ENCODE measurements around the gene PLCB3. TPM values are rescaled to one million over a fixed set of nuclear protein-coding genes. Genes with fewer than 3 reads are reported as not detected.
A peak's percentile ranks its signal among the peaks of the same experiment; 100 is the strongest.
"Not testable (repeated sequence)": the region's sequence is repeated elsewhere in the genome, so short reads cannot be mapped to it uniquely, and the experiment has no call there.

Gene PLCB3
- total RNA-seq, 2 donors from 2014 or later = 13.9 to 16.4 TPM

DNA sequence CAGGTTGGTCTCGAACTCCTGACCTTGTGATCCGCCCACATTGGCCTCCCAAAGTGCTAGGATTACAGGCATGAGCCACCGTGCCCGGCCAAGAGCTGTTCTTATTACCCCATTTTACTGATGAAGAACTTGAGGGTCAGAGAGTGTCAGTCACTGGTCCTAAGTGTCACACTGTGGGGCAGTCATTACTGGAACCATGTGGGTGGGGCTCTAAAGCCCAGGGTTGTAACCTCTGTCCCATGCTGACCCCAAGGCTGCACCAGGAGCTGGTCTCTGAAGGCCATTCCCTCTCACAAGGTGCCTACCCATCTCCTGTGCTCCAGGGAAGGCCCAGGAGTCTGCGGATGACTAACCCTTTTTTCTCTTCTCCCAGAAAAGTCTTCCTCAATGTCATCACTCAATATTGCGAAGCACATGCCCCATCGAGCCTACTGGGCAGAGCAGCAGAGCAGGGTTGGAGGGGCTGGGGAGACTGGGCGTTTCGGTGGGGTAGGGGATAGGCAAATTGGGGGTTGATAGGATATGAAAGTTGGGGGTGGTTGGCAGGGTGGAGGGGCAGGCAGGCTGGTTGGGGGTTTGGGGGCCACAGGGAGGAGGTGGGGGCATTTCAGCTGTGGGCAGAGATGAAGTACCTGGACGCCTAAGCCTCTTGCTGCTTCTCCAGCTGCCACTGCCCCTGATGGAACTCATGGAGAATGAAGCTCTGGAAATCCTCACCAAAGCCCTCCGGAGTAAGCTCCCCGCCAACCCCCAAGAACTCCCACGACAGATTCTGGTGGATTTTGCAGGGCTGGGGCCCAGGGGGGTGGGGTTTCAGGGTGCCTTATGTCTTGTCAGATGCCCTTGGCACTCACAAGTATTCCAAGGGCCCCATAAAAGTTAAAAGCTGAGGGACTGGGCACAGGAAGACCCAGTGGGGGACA is 52.0 kb downstream of the PLCB3 start:
- H3K27ac Mint-ChIP-seq = no peak overlapping the region
- H3K4me1 Mint-ChIP-seq (ENCODE audit: low read depth in 2 of 2) = peaks cover 27 to 35% of the 10 kb centered on the region in 2 donors
- ATAC-seq = no peak
- H3K9me3 Mint-ChIP-seq = no peaks in the 10 kb centered on the region
- peaks cover 5% of the 10 kb centered on the region for H3K36me3 Mint-ChIP-seq
- no peak overlapping the region for H3K4me3 Mint-ChIP-seq
- DNase-seq (ENCODE audit: low spot score) = no peak
- H3K27me3 Mint-ChIP-seq = peaks cover 10 to 16% of the 10 kb centered on the region in 2 donors

DNA sequence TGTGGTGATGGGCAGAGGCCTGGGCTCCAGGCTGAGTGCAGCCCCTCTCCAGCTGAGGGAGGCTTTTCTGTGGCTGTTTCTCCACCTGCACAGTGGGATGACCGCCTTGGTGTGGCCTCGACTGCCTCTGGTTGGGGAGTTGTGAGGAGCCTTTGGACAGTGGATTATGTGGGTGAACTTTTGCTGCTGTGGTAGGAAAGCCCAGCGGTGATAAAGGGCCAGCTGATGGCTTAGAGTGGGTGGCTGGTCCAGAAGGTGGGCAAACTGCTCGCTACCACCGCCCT is 52.6 kb downstream of the PLCB3 start:
- DNase-seq (ENCODE audit: low spot score) (no peak), ATAC-seq (no peak)
- Mint-ChIP-seq H3K4me3 (peak overlapping the region; percentile 96), H3K9me3 (no peaks in the 10 kb centered on the region), H3K4me1 (ENCODE audit: low read depth in 2 of 2) (peaks cover 27 to 35% of the 10 kb centered on the region in 2 donors), H3K36me3 (peaks cover 5% of the 10 kb centered on the region), H3K27me3 (peaks cover 10 to 15% of the 10 kb centered on the region in 2 donors), H3K27ac (peak overlapping the region; percentile 88 to 93)

DNA sequence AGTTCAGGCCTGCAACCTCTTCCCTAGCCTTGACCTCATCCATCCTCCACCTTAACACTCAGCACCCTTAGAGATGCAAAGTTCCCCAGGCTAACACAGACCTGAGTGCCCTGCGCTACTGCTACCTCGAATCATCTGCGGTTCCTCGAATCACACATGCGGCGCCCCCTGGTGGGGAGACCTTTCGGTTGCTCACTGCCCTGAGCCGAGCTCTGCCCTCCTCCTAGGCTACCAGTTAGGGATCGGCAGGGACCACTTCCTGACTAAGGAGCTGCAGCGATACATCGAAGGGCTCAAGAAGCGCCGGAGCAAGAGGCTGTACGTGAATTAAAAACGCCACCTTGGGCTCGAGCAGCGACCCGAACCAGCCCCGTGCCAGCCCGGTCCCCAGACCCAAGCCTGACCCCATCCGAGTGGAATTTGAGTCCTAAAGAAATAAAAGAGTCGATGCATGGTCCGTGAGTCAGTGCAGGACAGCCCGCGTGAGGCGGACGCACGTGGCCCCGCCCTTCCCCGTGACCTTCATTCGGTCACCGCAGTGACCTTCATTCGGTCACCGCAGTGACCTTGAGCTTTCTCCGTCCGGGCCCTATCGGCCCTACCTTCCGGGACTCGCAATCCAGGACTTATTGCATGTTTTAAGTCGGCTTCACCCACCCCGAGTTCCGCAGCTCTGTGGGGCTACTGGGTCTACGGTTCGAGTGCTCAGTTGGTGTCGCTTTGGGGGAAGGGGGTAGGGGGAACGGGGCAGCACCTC is 53.2 kb downstream of the PLCB3 start:
- DNase-seq (ENCODE audit: low spot score) (peak; percentile 92), ATAC-seq (peak; percentile 46 to 52)
- Mint-ChIP-seq H3K4me3 (peak overlapping the region; percentile 96), H3K4me1 (ENCODE audit: low read depth in 2 of 2) (peaks cover 27 to 35% of the 10 kb centered on the region in 2 donors), H3K9me3 (no peaks in the 10 kb centered on the region), H3K36me3 (peaks cover 5% of the 10 kb centered on the region), H3K27ac (peak overlapping the region; percentile 88 to 93), H3K27me3 (peaks cover 10 to 14% of the 10 kb centered on the region in 2 donors)

DNA sequence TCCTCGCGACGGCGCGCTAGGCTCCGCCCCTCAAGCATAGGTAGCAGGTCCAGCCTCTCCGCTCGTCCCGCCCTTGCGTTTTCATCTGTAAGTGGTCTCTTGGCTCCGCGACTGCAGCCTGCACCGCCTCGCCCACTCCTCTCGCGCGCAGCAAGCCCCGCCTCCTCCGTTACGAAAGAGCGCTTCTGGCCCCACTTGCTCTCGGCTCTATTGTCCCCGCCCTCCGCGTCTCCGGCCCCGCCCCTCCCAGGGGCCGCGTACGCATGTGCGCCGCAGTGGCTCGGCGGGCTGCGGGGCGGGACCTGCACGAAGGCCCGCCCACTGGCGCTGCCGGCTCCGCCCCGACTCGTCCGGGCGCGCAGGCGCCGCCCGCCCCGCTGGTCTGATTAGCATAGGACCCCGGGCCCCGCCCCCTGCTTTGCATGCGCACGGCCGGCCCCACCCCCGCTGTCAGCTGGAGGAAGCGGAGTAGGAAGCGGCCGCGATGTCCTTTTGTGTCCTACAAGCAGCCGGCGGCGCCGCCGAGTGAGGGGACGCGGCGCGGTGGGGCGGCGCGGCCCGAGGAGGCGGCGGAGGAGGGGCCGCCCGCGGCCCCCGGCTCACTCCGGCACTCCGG is 53.9 kb downstream of the PLCB3 start, which contains the start of gene ESRRA:
Gene ESRRA, plus strand, starts transcription at position 450 of the 616 bp plus-strand sequence. CDS start 1,656 bp downstream, outside the sequence.
- H3K36me3 Mint-ChIP-seq = peaks cover 5% of the 10 kb centered on the region
- peak within 1 kb of the TSS; percentile 99 for H3K4me3 Mint-ChIP-seq
- ATAC-seq (peak; percentile 89 to 93), DNase-seq (ENCODE audit: low spot score) (peak; percentile 100)
- H3K9me3 Mint-ChIP-seq = no peaks in the 10 kb centered on the region
- H3K27ac Mint-ChIP-seq = peak within 1 kb of the TSS; percentile 88 to 94
- peaks cover 7 to 8% of the 10 kb centered on the region in 2 donors for H3K27me3 Mint-ChIP-seq
- peaks cover 23 to 31% of the 10 kb centered on the region in 2 donors for H3K4me1 Mint-ChIP-seq (ENCODE audit: low read depth in 2 of 2)

DNA sequence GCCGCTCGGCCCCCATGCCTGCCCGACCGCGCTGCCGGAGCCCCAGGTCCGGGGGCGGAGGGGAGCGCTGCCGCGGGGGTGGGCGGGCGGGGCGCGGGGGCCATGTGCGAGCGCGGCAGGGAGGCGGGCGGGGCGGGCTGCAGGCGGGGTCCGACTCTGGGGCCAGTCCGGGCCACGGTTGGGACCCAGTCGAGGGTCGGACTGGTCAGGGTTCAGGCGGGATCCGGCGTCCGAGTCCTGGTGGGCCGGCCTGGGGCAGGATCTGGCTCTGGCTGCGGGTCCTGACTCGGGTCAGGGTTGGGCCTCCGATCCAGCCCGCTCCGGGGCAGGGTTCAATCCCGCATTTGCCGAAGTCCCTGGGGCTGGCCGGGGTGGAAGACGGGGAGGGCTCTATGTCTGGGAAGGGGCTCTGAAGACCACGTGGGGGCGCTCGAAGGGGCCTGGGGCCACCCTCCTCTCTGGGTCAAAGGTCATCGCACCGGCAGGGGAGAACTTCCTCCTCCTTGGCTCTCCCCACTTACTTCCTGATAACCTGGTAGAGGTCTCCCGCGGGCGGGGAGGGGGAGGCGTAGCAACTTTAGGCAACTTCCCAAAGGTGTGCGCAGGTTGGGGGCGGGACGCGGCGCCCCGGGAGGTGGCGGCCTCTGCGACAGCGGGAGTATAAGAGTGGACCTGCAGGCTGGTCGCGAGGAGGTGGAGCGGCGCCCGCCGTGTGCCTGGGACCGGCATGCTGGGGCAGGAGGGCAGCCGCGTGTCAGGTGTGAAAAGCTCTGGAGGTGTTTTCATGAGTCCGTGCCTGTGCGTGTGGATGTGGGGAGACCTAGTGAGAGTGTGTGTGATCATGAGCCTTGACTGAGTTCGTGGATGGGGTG is 54.6 kb downstream of the PLCB3 start:
- peaks cover under 1 to 1% of the 10 kb centered on the region in 2 donors for H3K27me3 Mint-ChIP-seq
- peaks cover 20 to 25% of the 10 kb centered on the region in 2 donors for H3K4me1 Mint-ChIP-seq (ENCODE audit: low read depth in 2 of 2)
- H3K4me3 Mint-ChIP-seq = peak overlapping the region; percentile 99
- H3K36me3 Mint-ChIP-seq = peaks cover 5% of the 10 kb centered on the region
- ATAC-seq = peak; percentile 21 to 33
- H3K9me3 Mint-ChIP-seq = no peaks in the 10 kb centered on the region
- DNase-seq (ENCODE audit: low spot score) = peak; percentile 83
- H3K27ac Mint-ChIP-seq = peak overlapping the region; percentile 84 to 94

DNA sequence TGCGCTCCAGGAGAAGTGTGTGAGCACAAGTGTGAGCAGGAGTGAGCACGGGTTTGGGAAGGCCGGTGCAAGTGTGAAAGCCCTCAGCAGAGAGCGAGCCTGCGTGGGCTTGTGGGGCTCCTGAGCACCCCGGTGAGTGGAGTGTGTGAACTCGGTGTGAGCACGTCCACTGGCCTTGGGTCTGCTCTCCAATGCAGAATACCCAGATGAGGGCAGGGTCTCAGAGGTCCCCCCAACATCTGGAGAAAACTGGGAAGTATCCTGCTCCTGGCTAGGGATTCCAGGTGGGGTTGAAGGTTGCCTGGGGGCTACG is 55.2 kb downstream of the PLCB3 start:
- H3K9me3 Mint-ChIP-seq = no peaks in the 10 kb centered on the region
- peak overlapping the region; percentile 84 to 94 for H3K27ac Mint-ChIP-seq
- ATAC-seq (no peak), DNase-seq (ENCODE audit: low spot score) (no peak)
- peaks cover 19 to 24% of the 10 kb centered on the region in 2 donors for H3K4me1 Mint-ChIP-seq (ENCODE audit: low read depth in 2 of 2)
- no peaks in the 10 kb centered on the region for H3K27me3 Mint-ChIP-seq
- peak overlapping the region; percentile 99 for H3K4me3 Mint-ChIP-seq
- H3K36me3 Mint-ChIP-seq = peaks cover 5% of the 10 kb centered on the region

DNA sequence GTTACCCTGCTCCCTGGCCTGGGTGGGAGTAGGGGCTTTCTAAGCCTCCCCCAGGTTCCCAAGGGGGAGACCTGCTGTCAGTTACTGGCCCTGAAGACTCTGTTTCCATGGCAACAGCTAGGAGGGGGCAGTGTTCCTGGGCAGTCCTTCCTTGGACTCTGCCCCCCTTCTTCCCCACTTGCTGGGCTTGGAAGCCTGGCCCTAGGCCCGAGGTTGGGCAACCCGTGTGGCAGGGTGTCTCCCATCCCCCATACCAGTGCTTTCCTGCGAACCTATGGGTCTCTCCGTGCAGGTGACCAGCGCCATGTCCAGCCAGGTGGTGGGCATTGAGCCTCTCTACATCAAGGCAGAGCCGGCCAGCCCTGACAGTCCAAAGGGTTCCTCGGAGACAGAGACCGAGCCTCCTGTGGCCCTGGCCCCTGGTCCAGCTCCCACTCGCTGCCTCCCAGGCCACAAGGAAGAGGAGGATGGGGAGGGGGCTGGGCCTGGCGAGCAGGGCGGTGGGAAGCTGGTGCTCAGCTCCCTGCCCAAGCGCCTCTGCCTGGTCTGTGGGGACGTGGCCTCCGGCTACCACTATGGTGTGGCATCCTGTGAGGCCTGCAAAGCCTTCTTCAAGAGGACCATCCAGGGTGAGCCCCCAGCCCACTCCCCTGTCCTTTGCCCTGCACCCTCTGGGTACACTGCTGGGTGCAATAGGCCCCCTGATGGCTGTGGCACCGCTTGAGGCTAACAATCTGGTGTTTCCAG is 55.7 kb downstream of the PLCB3 start:
- Mint-ChIP-seq H3K4me3 (peak overlapping the region; percentile 37), H3K9me3 (no peaks in the 10 kb centered on the region), H3K27ac (peak overlapping the region; percentile 85 to 94), H3K27me3 (no peaks in the 10 kb centered on the region), H3K4me1 (ENCODE audit: low read depth in 2 of 2) (peaks cover 19 to 24% of the 10 kb centered on the region in 2 donors), H3K36me3 (peaks cover 5% of the 10 kb centered on the region)
- DNase-seq (ENCODE audit: low spot score) (no peak), ATAC-seq (no peak)

DNA sequence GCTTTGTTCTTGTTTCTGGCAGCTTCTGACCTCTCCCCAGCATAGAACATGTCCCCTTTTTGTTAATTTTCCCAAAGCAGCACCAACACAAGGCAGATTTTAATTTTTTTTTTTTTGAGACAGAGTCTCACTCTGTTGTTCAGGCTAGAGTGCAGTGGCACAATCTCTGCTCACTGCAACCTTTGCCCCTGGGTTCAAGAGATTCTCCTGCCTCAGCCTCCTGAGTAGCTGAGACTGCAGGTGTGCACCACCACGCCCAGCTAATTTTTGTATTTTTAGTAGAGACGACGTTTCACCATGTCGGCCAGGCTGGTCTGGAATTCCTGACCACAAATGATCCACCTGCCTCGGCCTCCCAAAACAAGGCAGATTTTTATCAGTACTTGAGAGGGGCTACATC is 56.5 kb downstream of the PLCB3 start:
- not testable (repeated sequence) for H3K9me3 Mint-ChIP-seq; ATAC-seq; H3K27me3 Mint-ChIP-seq; H3K36me3 Mint-ChIP-seq; DNase-seq (ENCODE audit: low spot score)
- peak overlapping the region; percentile 37 for H3K4me3 Mint-ChIP-seq
- peaks cover 25 to 30% of the 10 kb centered on the region in 2 donors for H3K4me1 Mint-ChIP-seq (ENCODE audit: low read depth in 2 of 2)
- H3K27ac Mint-ChIP-seq = peak overlapping the region in 1 of 2 donors; percentile 85

DNA sequence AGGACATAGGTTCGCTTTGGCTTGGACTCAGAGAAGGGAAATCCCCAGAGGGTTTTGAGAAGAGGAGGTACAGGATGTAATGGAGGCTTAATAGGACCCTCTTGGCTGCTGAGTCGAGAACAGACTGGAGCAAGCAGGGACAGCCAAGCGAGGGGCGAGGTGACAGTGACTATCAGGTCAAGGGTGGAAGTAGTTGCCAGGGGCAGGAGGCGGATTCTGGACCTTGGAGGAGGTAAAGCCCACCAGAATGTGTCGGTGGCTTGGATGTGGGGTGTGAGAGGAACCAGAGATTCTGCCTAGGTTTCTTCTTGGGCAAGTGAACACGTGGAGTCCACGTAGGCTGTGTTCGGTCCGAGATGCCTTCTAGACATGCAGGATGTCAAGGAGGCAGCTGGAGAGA is 61.6 kb downstream of the PLCB3 start:
- H3K27me3 Mint-ChIP-seq = no peaks in the 10 kb centered on the region
- no peaks in the 10 kb centered on the region for H3K36me3 Mint-ChIP-seq
- H3K27ac Mint-ChIP-seq = peak overlapping the region; percentile 26 to 58
- H3K9me3 Mint-ChIP-seq = no peaks in the 10 kb centered on the region
- H3K4me3 Mint-ChIP-seq = peak overlapping the region; percentile 15
- no peak for ATAC-seq
- H3K4me1 Mint-ChIP-seq (ENCODE audit: low read depth in 2 of 2) = peaks cover 28 to 30% of the 10 kb centered on the region in 2 donors
- no peak for DNase-seq (ENCODE audit: low spot score)

DNA sequence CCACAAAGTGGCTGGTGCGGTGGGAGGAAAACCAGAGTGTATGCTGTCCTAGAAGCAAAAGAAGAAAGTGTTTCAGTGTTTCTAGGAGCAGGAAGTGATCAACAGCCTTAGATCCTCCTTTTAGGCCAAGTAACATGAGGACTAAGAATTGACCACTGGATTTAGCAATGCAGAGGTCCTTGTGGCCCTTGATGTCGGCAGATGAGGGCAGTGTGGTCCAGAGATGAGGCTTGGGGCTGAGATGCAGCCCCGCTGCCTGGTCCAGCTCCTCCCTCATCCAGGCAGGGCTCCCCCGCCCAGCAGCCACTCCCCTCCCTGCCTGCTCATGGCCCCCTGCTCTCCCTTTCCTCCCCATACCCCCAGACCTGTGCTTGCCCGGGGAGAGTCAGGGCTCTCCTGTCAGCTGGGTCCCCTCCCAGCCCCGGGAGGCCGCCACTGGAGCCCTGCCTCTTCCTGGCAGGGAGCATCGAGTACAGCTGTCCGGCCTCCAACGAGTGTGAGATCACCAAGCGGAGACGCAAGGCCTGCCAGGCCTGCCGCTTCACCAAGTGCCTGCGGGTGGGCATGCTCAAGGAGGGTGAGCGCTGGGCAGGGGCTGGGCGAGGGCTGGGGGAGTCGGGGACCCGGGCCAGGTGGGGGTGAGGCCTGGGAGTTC is 62.3 kb downstream of the PLCB3 start:
- H3K27ac Mint-ChIP-seq = peak overlapping the region; percentile 26 to 58
- H3K4me1 Mint-ChIP-seq (ENCODE audit: low read depth in 2 of 2) = peaks cover 31 to 34% of the 10 kb centered on the region in 2 donors
- ATAC-seq (no peak), DNase-seq (ENCODE audit: low spot score) (no peak)
- no peaks in the 10 kb centered on the region for H3K9me3 Mint-ChIP-seq
- no peak overlapping the region for H3K4me3 Mint-ChIP-seq
- no peaks in the 10 kb centered on the region for H3K36me3 Mint-ChIP-seq
- H3K27me3 Mint-ChIP-seq = no peaks in the 10 kb centered on the region

DNA sequence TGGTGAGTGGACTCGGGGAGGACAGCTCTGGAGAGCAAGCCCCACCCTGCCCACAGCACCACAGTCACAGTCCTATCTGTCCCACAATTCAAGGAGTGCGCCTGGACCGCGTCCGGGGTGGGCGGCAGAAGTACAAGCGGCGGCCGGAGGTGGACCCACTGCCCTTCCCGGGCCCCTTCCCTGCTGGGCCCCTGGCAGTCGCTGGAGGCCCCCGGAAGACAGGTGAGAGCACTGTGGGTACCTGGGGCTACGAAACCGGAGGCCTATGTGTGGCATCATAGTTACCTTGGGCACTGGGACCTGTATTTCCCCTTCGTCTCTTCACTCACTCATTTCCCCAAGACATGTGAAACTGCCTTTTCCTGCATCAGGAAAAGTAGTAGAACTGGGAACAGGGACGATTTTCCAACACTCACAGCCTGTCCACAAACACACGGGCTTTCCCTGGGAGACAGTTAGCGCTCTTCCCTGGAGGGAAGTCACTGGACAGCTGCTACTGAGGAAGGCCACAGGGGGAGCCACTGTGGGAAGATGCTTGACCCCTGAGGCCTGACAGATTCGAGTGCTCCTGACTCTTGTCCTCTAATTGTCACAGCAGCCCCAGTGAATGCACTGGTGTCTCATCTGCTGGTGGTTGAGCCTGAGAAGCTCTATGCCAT is 62.9 kb downstream of the PLCB3 start:
- Mint-ChIP-seq H3K4me3 (no peak overlapping the region), H3K9me3 (no peaks in the 10 kb centered on the region), H3K27ac (no peak overlapping the region), H3K4me1 (ENCODE audit: low read depth in 2 of 2) (peaks cover 38% of the 10 kb centered on the region in 2 donors), H3K36me3 (no peaks in the 10 kb centered on the region), H3K27me3 (no peaks in the 10 kb centered on the region)
- ATAC-seq = no peak
- no peak for DNase-seq (ENCODE audit: low spot score)

All from natural killer cell treated with Interleukin-12 subunit alpha and Interleukin-12 subunit beta and Interleukin-15 and Interleukin-18, amount 100 ng/mL, for 72 hours (primary cell).